ENCODE results near the gene SMARCA5. TPM values are rescaled to one million over a fixed set of nuclear protein-coding genes. Genes with fewer than 3 reads are reported as not detected.

SMARCA5 gene
- total and polyA plus RNA-seq, 9 of the 15 experiments (the other 6 are each of a cell fraction or from before 2014, with no cell fraction given): 21.6 to 57.8 (median 34.6) TPM

DNA sequence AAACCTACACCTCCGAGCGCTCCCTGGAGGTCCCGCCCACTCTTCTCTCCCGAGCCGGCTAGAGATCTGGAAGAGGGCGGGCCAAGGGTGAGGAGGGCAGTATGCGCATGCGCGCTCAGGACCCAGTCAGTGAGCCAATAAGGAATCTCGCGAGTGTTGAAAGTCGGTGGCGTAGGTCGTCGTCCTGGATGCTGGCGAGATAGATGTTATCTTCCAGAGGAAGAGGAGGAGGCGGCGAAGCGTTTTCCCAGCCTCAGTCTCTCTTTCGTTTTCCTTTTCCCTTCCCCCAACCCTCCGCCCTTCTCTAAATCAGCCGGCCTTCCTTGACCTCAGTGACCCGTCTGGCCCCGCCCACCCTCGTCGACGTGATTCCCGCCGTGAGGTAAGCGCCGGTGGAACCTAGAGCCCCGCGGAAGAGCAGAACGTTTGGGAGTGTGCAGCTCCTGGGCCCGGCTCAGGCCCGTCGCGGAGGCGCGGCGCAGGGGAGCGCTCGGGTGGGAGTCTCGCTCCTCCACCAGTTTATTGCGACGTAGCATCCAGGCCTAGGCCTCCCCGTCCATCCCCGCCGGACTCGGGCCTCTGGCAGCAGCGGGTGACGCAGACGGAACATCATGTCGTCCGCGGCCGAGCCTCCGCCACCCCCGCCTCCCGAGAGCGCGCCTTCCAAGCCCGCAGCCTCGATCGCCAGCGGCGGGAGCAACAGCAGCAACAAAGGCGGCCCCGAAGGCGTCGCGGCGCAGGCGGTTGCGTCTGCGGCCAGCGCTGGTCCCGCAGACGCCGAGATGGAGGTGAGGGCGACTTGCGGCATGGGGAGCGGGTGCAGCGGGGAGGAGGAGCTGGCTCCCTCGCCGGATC is at the start of gene SMARCA5 (continued):
- peak; percentile 73; the same call in 1 of the 2 replicates for TF ChIP-seq ZHX1 (conservative IDR thresholded peaks at IDR 0.05; ENCODE audit: low read length)
- TF ChIP-seq ZNF165 (CRISPR knock-in tag; IDR thresholded peaks at IDR 0.05; ENCODE audit: borderline replicate concordance): no peak
- TF ChIP-seq TCF15 (CRISPR knock-in tag; IDR thresholded peaks at IDR 0.05): no peak
- no peak; the same call in 1 of the 2 replicates for TF ChIP-seq L3MBTL2 (IDR thresholded peaks at IDR 0.05)
- no peak for TF ChIP-seq E4F1 (CRISPR knock-in tag; IDR thresholded peaks at IDR 0.05; ENCODE audit: borderline replicate concordance)
- TF ChIP-seq RB1 (IDR thresholded peaks at IDR 0.05; ENCODE audit: low read depth): peak; percentile 83
- 0 out of 2 replicates have a peak, but pooled peaks have one; percentile 26 for TF ChIP-seq C11orf30 (IDR thresholded peaks at IDR 0.05; ENCODE audit: low read depth)
- TF ChIP-seq, protein P1, sequence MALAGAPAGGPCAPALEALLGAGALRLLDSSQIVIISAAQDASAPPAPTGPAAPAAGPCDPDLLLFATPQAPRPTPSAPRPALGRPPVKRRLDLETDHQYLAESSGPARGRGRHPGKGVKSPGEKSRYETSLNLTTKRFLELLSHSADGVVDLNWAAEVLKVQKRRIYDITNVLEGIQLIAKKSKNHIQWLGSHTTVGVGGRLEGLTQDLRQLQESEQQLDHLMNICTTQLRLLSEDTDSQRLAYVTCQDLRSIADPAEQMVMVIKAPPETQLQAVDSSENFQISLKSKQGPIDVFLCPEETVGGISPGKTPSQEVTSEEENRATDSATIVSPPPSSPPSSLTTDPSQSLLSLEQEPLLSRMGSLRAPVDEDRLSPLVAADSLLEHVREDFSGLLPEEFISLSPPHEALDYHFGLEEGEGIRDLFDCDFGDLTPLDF (CRISPR knock-in tag; IDR thresholded peaks at IDR 0.05): peak; percentile 40; the same call in 1 of the 2 replicates
- TF ChIP-seq RBM14 (IDR thresholded peaks at IDR 0.05; ENCODE audit: borderline replicate concordance, insufficient read depth, low read depth, low read length): no peak
- no peak for TF ChIP-seq MCM3 (IDR thresholded peaks at IDR 0.05)
- TF ChIP-seq SMAD2 (IDR thresholded peaks at IDR 0.05; ENCODE audit: low read depth, low read length): no peak
- TF ChIP-seq IRF1 (CRISPR knock-in tag; IDR thresholded peaks at IDR 0.05; ENCODE audit: borderline replicate concordance): no peak
- no peak for TF ChIP-seq SIX5 (IDR thresholded peaks at IDR 0.05; ENCODE audit: borderline replicate concordance in 1 of 2, insufficient read depth in 1 of 2, low read depth in 1 of 2, low read length in 2 of 2)
- peak; percentile 47; the same call in 1 of the 2 replicates for TF ChIP-seq CBX1 (IDR thresholded peaks at IDR 0.05; ENCODE audit: low read depth)
- TF ChIP-seq, protein P2, sequence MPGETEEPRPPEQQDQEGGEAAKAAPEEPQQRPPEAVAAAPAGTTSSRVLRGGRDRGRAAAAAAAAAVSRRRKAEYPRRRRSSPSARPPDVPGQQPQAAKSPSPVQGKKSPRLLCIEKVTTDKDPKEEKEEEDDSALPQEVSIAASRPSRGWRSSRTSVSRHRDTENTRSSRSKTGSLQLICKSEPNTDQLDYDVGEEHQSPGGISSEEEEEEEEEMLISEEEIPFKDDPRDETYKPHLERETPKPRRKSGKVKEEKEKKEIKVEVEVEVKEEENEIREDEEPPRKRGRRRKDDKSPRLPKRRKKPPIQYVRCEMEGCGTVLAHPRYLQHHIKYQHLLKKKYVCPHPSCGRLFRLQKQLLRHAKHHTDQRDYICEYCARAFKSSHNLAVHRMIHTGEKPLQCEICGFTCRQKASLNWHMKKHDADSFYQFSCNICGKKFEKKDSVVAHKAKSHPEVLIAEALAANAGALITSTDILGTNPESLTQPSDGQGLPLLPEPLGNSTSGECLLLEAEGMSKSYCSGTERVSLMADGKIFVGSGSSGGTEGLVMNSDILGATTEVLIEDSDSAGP (CRISPR knock-in tag; IDR thresholded peaks at IDR 0.05): no peak
- no peak for TF ChIP-seq PPARD (CRISPR knock-in tag; IDR thresholded peaks at IDR 0.05)
- TF ChIP-seq ZNF143 (CRISPR knock-in tag; IDR thresholded peaks at IDR 0.05): no peak
- TF ChIP-seq TRIM28 (IDR thresholded peaks at IDR 0.05): no peak

Data from K562 (cell line).